Ascending aorta (tissue), 2 donors: ENCODE measurements around the gene EBNA1BP2. TPM values are rescaled to one million over a fixed set of nuclear protein-coding genes. Genes with fewer than 3 reads are reported as not detected.
A peak's percentile ranks its signal among the peaks of the same experiment; 100 is the strongest.

Source experiments
- DNase-seq, 2 donors: peaks; one replicate each; pipeline ENCODE4 v3.0.0-alpha.2; 2019; ENCODE audit warnings: low spot score in 2 of 2
- H3K27ac ChIP-seq, 2 donors: fragments of 200-600 bp; sonication (generic); one replicate each; pipeline ENCODE4 v1.5.1; 2016 to 2017; ENCODE audit warnings: mild to moderate bottlenecking in 1 of 2
- H3K27me3 ChIP-seq: fragments of 200-600 bp; sonication (generic); one replicate; pipeline ENCODE4 v1.5.1; 2017
- H3K36me3 ChIP-seq, 2 donors: fragments of 200-600 bp; sonication (generic); one replicate each; pipeline ENCODE4 v1.5.1; 2016
- H3K4me1 ChIP-seq, 2 donors: fragments of 200-600 bp; sonication (generic); one replicate each; pipeline ENCODE4 v1.5.1; 2016 to 2017; ENCODE audit warnings: mild to moderate bottlenecking in 1 of 2
- H3K4me3 ChIP-seq, 2 donors: fragments of 200-600 bp; sonication (generic); one replicate each; pipeline ENCODE4 v1.5.1; 2016 to 2017; ENCODE audit warnings: mild to moderate bottlenecking in 1 of 2
- H3K9me3 ChIP-seq, 2 donors: fragments of 200-600 bp; sonication (generic); one replicate each; pipeline ENCODE4 v1.5.1; 2016
- CTCF ChIP-seq, 3 experiments: fragments of 200-600 bp in 2 of 3; fragments of 450-650 bp in 1 of 3; sonication (generic) in 2 of 3; IDR thresholded peaks; one replicate each; pipeline ENCODE4 v1.5.1; 2016 to 2019; ENCODE audit warnings: antibody characterized with exemption in 3 of 3, mild to moderate bottlenecking in 1 of 3, moderate library complexity in 1 of 3
- intact Hi-C: fragments of 100-400 bp; cut with DNase I; formaldehyde crosslinking; loops from one replicate; pipeline ENCODE4 v1.15.1; 2023
- total RNA-seq: library from RNA; depleted of rRNA; stranded (reverse); fragments of >200 nt; gene quantifications from one replicate; pipeline ENCODE4 v1.1.0, GENCODE V29; 2016

Gene EBNA1BP2
- total RNA-seq, 1 donor from 2014 or later = 22.1 TPM

GRCh38 chr1:43149889-43150288 is 22.2 kb downstream of the EBNA1BP2 start:
- no peak for DNase-seq
- Histone ChIP-seq H3K27ac (no peak overlapping the region), H3K9me3 (no peaks in the 10 kb centered on the region), H3K4me3 (no peak overlapping the region), H3K27me3 (no peaks in the 10 kb centered on the region), H3K36me3 (no peaks in the 10 kb centered on the region), H3K4me1 (peaks cover 0 to 6% of the 10 kb centered on the region in 2 donors)
- no peak for TF ChIP-seq CTCF (IDR thresholded peaks at IDR 0.05)
- intact Hi-C loops = no loop called here

GRCh38 chr1:43147625-43148327 is 24.3 kb downstream of the EBNA1BP2 start:
- DNase-seq = peak; percentile 13 to 70
- H3K9me3 ChIP-seq = no peaks in the 10 kb centered on the region
- intact Hi-C loops = no loop called here
- no peaks in the 10 kb centered on the region for H3K27me3 ChIP-seq
- no peaks in the 10 kb centered on the region for H3K36me3 ChIP-seq
- H3K27ac ChIP-seq = no peak overlapping the region
- H3K4me1 ChIP-seq = peaks cover 0 to 6% of the 10 kb centered on the region in 2 donors
- no peak for TF ChIP-seq CTCF (IDR thresholded peaks at IDR 0.05)
- H3K4me3 ChIP-seq = peak overlapping the region; percentile 37 to 61

- Histone ChIP-seq H3K27me3 (no peaks in the 10 kb centered on the region), H3K9me3 (no peaks in the 10 kb centered on the region), H3K36me3 (no peaks in the 10 kb centered on the region), H3K4me3 (no peak overlapping the region), H3K4me1 (peaks cover 0 to 6% of the 10 kb centered on the region in 2 donors), H3K27ac (no peak overlapping the region)
- intact Hi-C loops = no loop called here
- DNase-seq = no peak
- TF ChIP-seq CTCF (IDR thresholded peaks at IDR 0.05) = no peak
Measured at GRCh38 chr1:43144237-43144636, 27.9 kb downstream of the EBNA1BP2 start.

GRCh38 chr1:43143441-43143888 is 28.6 kb downstream of the EBNA1BP2 start:
- Histone ChIP-seq H3K4me3 (no peak overlapping the region), H3K27ac (no peak overlapping the region), H3K9me3 (no peaks in the 10 kb centered on the region), H3K27me3 (no peaks in the 10 kb centered on the region), H3K4me1 (peaks cover 0 to 6% of the 10 kb centered on the region in 2 donors), H3K36me3 (no peaks in the 10 kb centered on the region)
- no peak for DNase-seq
- intact Hi-C loops = no loop called here
- no peak for TF ChIP-seq CTCF (IDR thresholded peaks at IDR 0.05)

- intact Hi-C loops = no loop called here
- no peak for DNase-seq
- no peaks in the 10 kb centered on the region for H3K27me3 ChIP-seq
- no peaks in the 10 kb centered on the region for H3K36me3 ChIP-seq
- no peak overlapping the region for H3K27ac ChIP-seq
- no peak overlapping the region for H3K4me3 ChIP-seq
- TF ChIP-seq CTCF (IDR thresholded peaks at IDR 0.05) = no peak
- no peaks in the 10 kb centered on the region for H3K4me1 ChIP-seq
- H3K9me3 ChIP-seq = no peaks in the 10 kb centered on the region
Measured at GRCh38 chr1:43140583-43140982, 31.5 kb downstream of the EBNA1BP2 start.
